NT2/D1 (cell line): Measurements from ENCODE around the gene CDK14.
"Not testable (repeated sequence)": the region's sequence is repeated elsewhere in the genome, so short reads cannot be mapped to it uniquely, and the experiment has no call there.

Source experiments
- SUZ12 ChIP-seq: IDR thresholded peaks from 2 replicates; pipeline ENCODE4 v1.6.1; 2011; ENCODE audit not compliant: insufficient read length, insufficient read depth; ENCODE audit errors: extremely low read depth
- YY1 ChIP-seq: IDR thresholded peaks from 2 replicates; pipeline ENCODE4 v1.6.1; 2011; ENCODE audit not compliant: insufficient read length, insufficient read depth
- ZNF274 ChIP-seq: IDR thresholded peaks from 2 replicates; pipeline ENCODE4 v1.6.1; 2011; ENCODE audit warnings: mild to moderate bottlenecking, low read depth, low read length

DNA sequence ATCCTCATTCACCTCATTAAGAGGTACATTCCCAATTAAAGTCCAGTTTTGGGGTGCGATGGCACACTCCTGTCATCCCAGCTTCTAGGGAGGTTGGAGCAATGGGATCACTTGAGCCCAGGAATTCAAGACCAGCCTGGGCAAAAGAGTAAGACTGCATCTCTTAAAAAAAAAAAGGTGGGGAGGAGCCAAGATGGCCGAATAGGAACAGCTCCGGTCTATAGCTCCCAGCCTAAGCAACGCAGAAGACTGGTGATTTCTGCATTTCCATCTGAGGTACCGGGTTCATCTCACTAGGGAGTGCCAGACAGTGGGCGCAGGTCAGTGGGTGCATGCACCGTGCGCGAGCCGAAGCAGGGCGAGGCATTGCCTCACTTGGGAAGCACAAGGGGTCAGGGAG, 577.1 kb downstream of the CDK14 start:
- TF ChIP-seq SUZ12, ZNF274, YY1: not testable (repeated sequence)
